PC-3 (cell line): Measurements from ENCODE around the gene PANK4. TPM values are rescaled to one million over a fixed set of nuclear protein-coding genes. Genes with fewer than 3 reads are reported as not detected.
"Not testable (repeated sequence)": the region's sequence is repeated elsewhere in the genome, so short reads cannot be mapped to it uniquely, and the experiment has no call there.

ENCODE experiments used
- ATAC-seq: fragments of 200-7000 bp; cut with Tn5 transposase; 2 replicates; pipeline ENCODE4 v1.9.1; 2020; ENCODE audit warnings: mild to moderate bottlenecking, moderate library complexity
- BruUV-seq: library from RNA; stranded (reverse); fragments of 400-500 nt; replicated peaks from 2 replicates; lab custom pipeline; 2021; lab: Mats Ljungman, UMichigan
- CTCF ChIA-PET: fragments of 300-600 bp; sonication (Branson Sonifier 250); formaldehyde crosslinking; loops from one replicate; lab custom pipeline; 2022; ENCODE audit warnings: antibody characterized with exemption; lab: Charles Lee
- POLR2A ChIA-PET: fragments of 300-600 bp; sonication (Branson Sonifier 250); formaldehyde crosslinking; loops from one replicate; lab custom pipeline; 2022; ENCODE audit warnings: antibody characterized with exemption; ENCODE audit not compliant: unreplicated experiment; lab: Charles Lee
- DNase-seq: peaks from one replicate; pipeline ENCODE4 v3.0.0-alpha.2; 2015
- H2AFZ ChIP-seq: fragments of 300-600 bp; sonication (generic); 2 replicates; pipeline ENCODE4 v1.6.0; 2016; ENCODE audit warnings: antibody characterized with exemption, low read length
- H3F3A ChIP-seq: fragments of 300-600 bp; sonication (generic); one replicate; pipeline ENCODE4 v1.6.0; 2017; ENCODE audit warnings: antibody characterized with exemption, low read length, control low read depth, mild to moderate bottlenecking; ENCODE audit not compliant: unreplicated experiment
- H3K27ac ChIP-seq: fragments of 300-600 bp; sonication (generic); 2 replicates; pipeline ENCODE4 v1.5.1; 2016; ENCODE audit warnings: mild to moderate bottlenecking, low read length
- H3K27me3 ChIP-seq: fragments of 300-600 bp; sonication (generic); 2 replicates; pipeline ENCODE4 v1.6.1; 2016; ENCODE audit warnings: low read length, mixed read lengths
- H3K36me3 ChIP-seq: fragments of 300-600 bp; sonication (generic); 2 replicates; pipeline ENCODE4 v1.6.1; 2016; ENCODE audit warnings: low read depth, mixed run types, low read length, mixed read lengths
- H3K4me1 ChIP-seq: fragments of 300-600 bp; sonication (generic); 2 replicates; pipeline ENCODE4 v1.5.1; 2016; ENCODE audit warnings: low read length; ENCODE audit not compliant: insufficient read depth
- H3K4me2 ChIP-seq: fragments of 300-600 bp; sonication (generic); 2 replicates; pipeline ENCODE4 v1.6.0; 2016; ENCODE audit warnings: low read length
- H3K4me3 ChIP-seq: fragments of 300-600 bp; sonication (generic); 2 replicates; pipeline ENCODE4 v1.5.1; 2016; ENCODE audit warnings: mild to moderate bottlenecking, low read length, mixed read lengths
- H3K79me2 ChIP-seq: fragments of 300-600 bp; sonication (generic); 2 replicates; pipeline ENCODE4 v1.6.1; 2017; ENCODE audit warnings: low read length, mixed read lengths
- H3K9ac ChIP-seq: fragments of 300-600 bp; sonication (generic); 2 replicates; pipeline ENCODE4 v1.6.0; 2016; ENCODE audit warnings: mild to moderate bottlenecking, low read length
- H3K9me2 ChIP-seq: fragments of 300-600 bp; sonication (generic); replicated peaks from 2 replicates; pipeline ENCODE4 v1.6.1; 2016; ENCODE audit warnings: mixed run types, low read length, mixed read lengths
- H3K9me3 ChIP-seq: fragments of 300-600 bp; sonication (generic); 2 replicates; pipeline ENCODE4 v1.6.1; 2016; ENCODE audit warnings: low read length, mixed read lengths
- H4K20me1 ChIP-seq: fragments of 300-600 bp; sonication (generic); 2 replicates; pipeline ENCODE4 v1.6.1; 2016; ENCODE audit warnings: low read length, mixed read lengths
- CTCF ChIP-seq: fragments of 300-600 bp; sonication (generic); conservative IDR thresholded peaks from 2 replicates; pipeline ENCODE4 v1.5.1; 2017; ENCODE audit warnings: antibody characterized with exemption, low read depth, mild to moderate bottlenecking, low read length
- EZH2 ChIP-seq: fragments of 300-600 bp; sonication (generic); IDR thresholded peaks from one replicate; pipeline ENCODE4 v1.6.1; 2017; ENCODE audit warnings: antibody characterized with exemption, mild to moderate bottlenecking, low read length; ENCODE audit not compliant: unreplicated experiment
- EZH2phosphoT487 ChIP-seq: fragments of 300-600 bp; sonication (generic); IDR thresholded peaks from 2 replicates; pipeline ENCODE4 v1.6.1; 2018; ENCODE audit warnings: mild to moderate bottlenecking, antibody characterized with exemption, low read length, borderline replicate concordance
- intact Hi-C: fragments of 100-400 bp; cut with micrococcal nuclease; formaldehyde crosslinking; loops from 2 replicates; pipeline ENCODE4 v1.9.0; 2023
- total RNA-seq: library from RNA; depleted of rRNA; stranded (reverse); fragments of >200 nt; gene quantifications from 2 replicates; pipeline ENCODE4 v1.2.3, GENCODE V29; 2014

PANK4 gene
- total RNA-seq, 1 experiment from 2014 or later: 69.4 TPM

- CTCF ChIA-PET: no interaction called here
- no peak overlapping the region for H3K27ac ChIP-seq
- H3K36me3 ChIP-seq: no peaks in the 10 kb centered on the region
- no peaks in the 10 kb centered on the region for H3F3A ChIP-seq
- no peaks in the 10 kb centered on the region for H3K4me1 ChIP-seq
- no peaks in the 10 kb centered on the region for H3K9me3 ChIP-seq
- no peak overlapping the region for H2AFZ ChIP-seq
- intact Hi-C loops: no loop called here
- DNase-seq: no peak
- no peaks in the 10 kb centered on the region for H3K79me2 ChIP-seq
- H4K20me1 ChIP-seq: no peaks in the 10 kb centered on the region
- no TSS peak for BruUV-seq
- POLR2A ChIA-PET: no interaction called here
- no peak overlapping the region for H3K4me3 ChIP-seq
- peaks cover 33% of the 10 kb centered on the region for H3K27me3 ChIP-seq
- H3K4me2 ChIP-seq: no peak overlapping the region
- TF ChIP-seq EZH2 (no peak), CTCF (no peak), EZH2phosphoT487 (no peak)
- no peaks in the 10 kb centered on the region for H3K9me2 ChIP-seq
- ATAC-seq: no peak
- no peak overlapping the region for H3K9ac ChIP-seq
These were observed 42.7 kb upstream of the PANK4 start for GRCh38 chr1:2569060-2569459.

- H3K4me3 ChIP-seq, H3K9ac ChIP-seq, H3K79me2 ChIP-seq, H2AFZ ChIP-seq, intact Hi-C loops, H3K9me3 ChIP-seq, H3K4me2 ChIP-seq, H3K36me3 ChIP-seq, H3F3A ChIP-seq, H4K20me1 ChIP-seq, DNase-seq, BruUV-seq, H3K9me2 ChIP-seq, H3K27ac ChIP-seq, H3K4me1 ChIP-seq, ATAC-seq, CTCF ChIA-PET, POLR2A ChIA-PET: not testable (repeated sequence)
- H3K27me3 ChIP-seq: peaks cover 25% of the 10 kb centered on the region
These were observed 41.9 kb upstream of the PANK4 start for GRCh38 chr1:2568187-2568816.

- DNase-seq: no peak
- intact Hi-C loops: no loop called here
- Histone ChIP-seq H4K20me1 (no peaks in the 10 kb centered on the region), H3K79me2 (no peaks in the 10 kb centered on the region), H2AFZ (no peak overlapping the region), H3K9me2 (no peaks in the 10 kb centered on the region), H3K36me3 (no peaks in the 10 kb centered on the region), H3K27me3 (0 out of 2 replicates have a peak, but pooled peaks cover 14% of the 10 kb centered on the region), H3K4me3 (no peak overlapping the region), H3F3A (no peaks in the 10 kb centered on the region), H3K9ac (no peak overlapping the region), H3K27ac (no peak overlapping the region), H3K4me2 (no peak overlapping the region), H3K4me1 (no peaks in the 10 kb centered on the region), H3K9me3 (no peaks in the 10 kb centered on the region)
- BruUV-seq: no TSS peak
- ATAC-seq: no peak
- ChIA-PET CTCF (no interaction called here), POLR2A (no interaction called here)
- no peak for TF ChIP-seq EZH2
- TF ChIP-seq CTCF: no peak
- no peak for TF ChIP-seq EZH2phosphoT487
These were observed 40.8 kb upstream of the PANK4 start for GRCh38 chr1:2567083-2567679.
